Mesodermal cell (in vitro differentiated cells): Measurements from ENCODE around the gene DOCK4.

Experiments
- H3K27ac ChIP-seq: 2 replicates; pipeline ENCODE4 v1.7.0; 2013; ENCODE audit warnings: mild to moderate bottlenecking, low read depth, low read length, moderate library complexity; ENCODE audit not compliant: severe bottlenecking
- H3K36me3 ChIP-seq: 2 replicates; pipeline ENCODE4 v1.7.1; 2013; ENCODE audit warnings: mild to moderate bottlenecking, low read length, moderate library complexity; ENCODE audit not compliant: control insufficient read depth, insufficient read depth
- H3K4me1 ChIP-seq: one replicate; pipeline ENCODE4 v1.7.1; 2013; ENCODE audit warnings: mild to moderate bottlenecking, low read length; ENCODE audit not compliant: insufficient read depth, control insufficient read depth, poor library complexity, severe bottlenecking
- H3K4me3 ChIP-seq: 2 replicates; pipeline ENCODE4 v1.7.0; 2013; ENCODE audit warnings: low read length, control low read depth, mild to moderate bottlenecking; ENCODE audit not compliant: insufficient read depth, poor library complexity, severe bottlenecking; ENCODE audit errors: extremely low read depth
- H3K9me3 ChIP-seq: 2 replicates; pipeline ENCODE4 v1.7.1; 2013; ENCODE audit warnings: mild to moderate bottlenecking, low read length, moderate library complexity; ENCODE audit not compliant: control insufficient read depth
- WGBS, 2 experiments: methylation state at CpG; one replicate each; pipeline ENCODE4 v1.1.5; 2013; ENCODE audit warnings: missing lambda C conversion rate in 2 of 2; ENCODE audit not compliant: insufficient coverage in 2 of 2; 5-methylcytosine and 5-hydroxymethylcytosine counted together

Gene DOCK4

GRCh38 chr7:111864291-111864976 is 341.8 kb downstream of the DOCK4 start:
- Histone ChIP-seq H3K27ac (no peak overlapping the region), H3K4me1 (no peaks in the 10 kb centered on the region), H3K36me3 (peaks cover 63% of the 10 kb centered on the region), H3K9me3 (no peaks in the 10 kb centered on the region), H3K4me3 (no peak overlapping the region)
- WGBS, 2 experiments, result 87 to 100% methylated on average over 2 to 3 of the region's 8 CpGs

- Histone ChIP-seq H3K4me1 (no peaks in the 10 kb centered on the region), H3K27ac (no peak overlapping the region), H3K9me3 (no peaks in the 10 kb centered on the region), H3K4me3 (no peak overlapping the region), H3K36me3 (peaks cover 68% of the 10 kb centered on the region)
- WGBS, 2 experiments, result 82 to 89% methylated on average over 2 to 5 of the region's 7 CpGs
These were observed 342.9 kb downstream of the DOCK4 start for GRCh38 chr7:111863269-111863668.

- Histone ChIP-seq H3K4me1 (peaks cover 2% of the 10 kb centered on the region), H3K36me3 (peaks cover 57% of the 10 kb centered on the region), H3K27ac (no peak overlapping the region), H3K4me3 (no peak overlapping the region), H3K9me3 (no peaks in the 10 kb centered on the region)
- 92 to 95% methylated on average over 5 to 6 of the region's 6 CpGs for WGBS, 2 experiments
These were observed 346.0 kb downstream of the DOCK4 start for GRCh38 chr7:111860248-111860647.

- WGBS, 2 experiments, result 84 to 98% methylated on average over 3 of the region's 3 CpGs
- no peak overlapping the region for H3K4me3 ChIP-seq
These were observed 347.9 kb downstream of the DOCK4 start for GRCh38 chr7:111858331-111858730.

GRCh38 chr7:111855842-111856227 is 350.4 kb downstream of the DOCK4 start:
- Histone ChIP-seq H3K9me3 (peaks cover 3% of the 10 kb centered on the region), H3K27ac (no peak overlapping the region), H3K4me1 (peaks cover 2% of the 10 kb centered on the region), H3K4me3 (no peak overlapping the region), H3K36me3 (peaks cover 53% of the 10 kb centered on the region)
- WGBS, 2 experiments, result 61 to 70% methylated on average over 2 to 3 of the region's 5 CpGs

More at GRCh38 chr7:111858331-111858730, 347.9 kb downstream of the DOCK4 start:
- Histone ChIP-seq H3K9me3 (no peaks in the 10 kb centered on the region), H3K27ac (no peak overlapping the region), H3K36me3 (peaks cover 42% of the 10 kb centered on the region), H3K4me1 (peaks cover 2% of the 10 kb centered on the region)

- no peak overlapping the region for H3K4me3 ChIP-seq
- 28 to 40% methylated on average over 2 of the region's 4 CpGs for WGBS, 2 experiments
- peaks cover 2% of the 10 kb centered on the region for H3K4me1 ChIP-seq
- peaks cover 3% of the 10 kb centered on the region for H3K9me3 ChIP-seq
- H3K36me3 ChIP-seq, result peaks cover 53% of the 10 kb centered on the region
- no peak overlapping the region for H3K27ac ChIP-seq
These were observed 350.9 kb downstream of the DOCK4 start for GRCh38 chr7:111855161-111855841.

- Histone ChIP-seq H3K36me3 (peaks cover 55% of the 10 kb centered on the region), H3K27ac (no peak overlapping the region), H3K4me1 (peaks cover 2% of the 10 kb centered on the region), H3K4me3 (no peak overlapping the region), H3K9me3 (peaks cover 3% of the 10 kb centered on the region)
- 91% methylated on average over 10 of the region's 10 CpGs for WGBS, 2 experiments
These were observed 352.8 kb downstream of the DOCK4 start for GRCh38 chr7:111853201-111853990.

GRCh38 chr7:111852081-111852480 is 354.1 kb downstream of the DOCK4 start:
- 94 to 97% methylated on average over 4 to 7 of the region's 7 CpGs for WGBS, 2 experiments
- H3K9me3 ChIP-seq, result peaks cover 3% of the 10 kb centered on the region
- no peak overlapping the region for H3K4me3 ChIP-seq
- no peak overlapping the region for H3K27ac ChIP-seq
- peaks cover 2% of the 10 kb centered on the region for H3K4me1 ChIP-seq
- H3K36me3 ChIP-seq, result peaks cover 58% of the 10 kb centered on the region

GRCh38 chr7:111846898-111847297 is 359.3 kb downstream of the DOCK4 start:
- Histone ChIP-seq H3K36me3 (peaks cover 82% of the 10 kb centered on the region), H3K4me3 (no peak overlapping the region), H3K4me1 (no peaks in the 10 kb centered on the region), H3K27ac (no peak overlapping the region), H3K9me3 (peaks cover 3% of the 10 kb centered on the region)
- WGBS, 2 experiments, result 92 to 95% methylated on average over 2 to 4 of the region's 6 CpGs

- no peaks in the 10 kb centered on the region for H3K4me1 ChIP-seq
- no peak overlapping the region for H3K4me3 ChIP-seq
- H3K9me3 ChIP-seq, result no peaks in the 10 kb centered on the region
- no peak overlapping the region for H3K27ac ChIP-seq
- 100% methylated on average over 1 of the region's 4 CpGs; no CpG with 5 or more reads in 1 of the 2 experiments for WGBS, 2 experiments
- H3K36me3 ChIP-seq, result peaks cover 81% of the 10 kb centered on the region
These were observed 360.3 kb downstream of the DOCK4 start for GRCh38 chr7:111845853-111846252.
